H1 (cell line): Measurements from ENCODE around the gene PRKG2. TPM values are rescaled to one million over a fixed set of nuclear protein-coding genes. Genes with fewer than 3 reads are reported as not detected.

ENCODE experiments used
- RFX5 ChIP-seq: IDR thresholded peaks from 2 replicates; pipeline ENCODE4 v1.6.1; 2011; ENCODE audit warnings: low read depth, low read length, improper control_type of control experiment, borderline replicate concordance
- polyA plus RNA-seq, 7 experiments: library from polyadenylated mRNA; depleted of rRNA in 3 of 7; stranded (reverse) in 5 of 7; unstranded in 2 of 7; fragments of >200 nt in 5 of 7; fragments of 200-250 nt in 2 of 7; gene quantifications; 1 replicate in 5 of 7; 2 replicates in 1 of 7; 4 replicates in 1 of 7; pipeline versions ENCODE4 v1.2.1 to v1.2.3, GENCODE V29; 2011 to 2013; ENCODE audit warnings: missing spikeins in 2 of 7, mixed read lengths in 2 of 7
- total RNA-seq: library from RNA; stranded (reverse); fragmentation: NEBNext Ultra II Directional; extraction: Animal tissue kit (Norgen Biotek cat#: 25700); gene quantifications from 2 replicates; pipeline ENCODE4 v1.2.1, GENCODE V29; 2021

PRKG2 gene
- total and polyA plus RNA-seq, 2 of the 8 experiments (the other 6 are each of a cell fraction or from before 2014, with no cell fraction given), result 0.45 to 1.2 TPM

- no peak for TF ChIP-seq RFX5
These were observed 133.9 kb downstream of the PRKG2 start (continued) for GRCh38 chr4:81081156-81081555.
